LHCN-M2 (cell line): ENCODE measurements around the gene APOBEC4. TPM values are rescaled to one million over a fixed set of nuclear protein-coding genes. Genes with fewer than 3 reads are reported as not detected.

Experiments used
- DNase-seq: peaks from one replicate; pipeline ENCODE4 v3.0.0-alpha.2; 2012; ENCODE audit warnings: low read depth
- total RNA-seq: library from RNA; depleted of rRNA; stranded (reverse); fragments of >200 nt; gene quantifications from 2 replicates; pipeline ENCODE4 v1.2.3, GENCODE V29; 2014

Gene APOBEC4
- total RNA-seq, 1 experiment from 2014 or later, result not detected

DNA sequence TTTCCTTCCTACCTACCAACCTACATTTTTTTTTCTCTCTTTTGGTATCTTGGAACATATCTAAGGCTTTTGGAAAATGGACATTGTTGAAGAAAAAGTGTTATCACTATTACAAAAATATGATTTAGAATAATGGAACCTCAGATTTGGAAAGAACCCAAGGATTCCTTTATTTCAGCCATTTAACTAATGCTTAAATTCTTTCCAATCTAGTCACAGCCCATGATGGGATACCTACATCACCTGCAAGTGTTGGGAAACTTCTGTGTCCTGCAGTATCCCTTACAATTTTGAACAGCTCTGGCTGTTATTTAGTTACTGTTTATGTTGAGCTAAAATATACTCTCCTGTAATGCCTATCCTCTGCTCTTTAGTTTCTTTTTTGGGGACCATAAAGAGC is 22.3 kb upstream of the APOBEC4 start:
- DNase-seq, result no peak

DNA sequence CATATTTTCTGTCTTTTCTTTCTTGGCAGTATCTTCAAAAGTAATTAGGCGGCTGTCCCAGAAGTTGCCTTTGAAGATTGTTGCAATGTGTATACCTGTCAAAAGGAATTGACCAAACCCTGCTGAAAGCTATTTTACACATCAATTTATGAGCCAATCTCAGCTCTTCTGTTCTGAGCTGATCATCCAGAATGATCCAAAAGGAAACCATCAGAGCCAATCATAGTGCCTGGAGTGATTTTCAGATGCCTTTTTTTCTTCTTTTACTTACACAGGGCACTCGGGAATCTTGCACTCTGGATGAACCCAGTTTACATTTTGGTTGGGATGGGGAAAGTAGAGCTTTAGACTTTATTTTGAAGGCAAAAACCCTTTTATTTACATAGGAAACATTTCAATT is 21.8 kb upstream of the APOBEC4 start:
- no peak for DNase-seq

DNA sequence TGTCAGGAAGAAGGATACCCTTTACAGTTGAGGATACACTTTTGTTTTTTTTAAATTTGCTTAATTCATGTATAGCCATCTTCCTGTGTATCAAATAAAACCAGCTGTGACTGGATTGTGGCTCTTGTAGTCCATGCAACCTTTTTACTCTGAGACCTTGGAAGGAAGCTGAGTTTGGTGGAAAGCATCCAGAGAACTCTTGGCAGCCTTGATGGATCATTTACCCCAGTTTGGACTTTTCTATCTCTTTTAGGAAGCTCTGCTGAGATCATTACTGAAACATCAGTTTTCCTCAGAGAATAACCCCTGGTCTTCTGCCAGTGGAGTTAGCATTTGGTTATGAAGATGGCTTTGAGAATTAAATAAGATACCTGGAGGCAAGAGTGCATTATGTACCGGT is 21.2 kb upstream of the APOBEC4 start:
- no peak for DNase-seq

DNA sequence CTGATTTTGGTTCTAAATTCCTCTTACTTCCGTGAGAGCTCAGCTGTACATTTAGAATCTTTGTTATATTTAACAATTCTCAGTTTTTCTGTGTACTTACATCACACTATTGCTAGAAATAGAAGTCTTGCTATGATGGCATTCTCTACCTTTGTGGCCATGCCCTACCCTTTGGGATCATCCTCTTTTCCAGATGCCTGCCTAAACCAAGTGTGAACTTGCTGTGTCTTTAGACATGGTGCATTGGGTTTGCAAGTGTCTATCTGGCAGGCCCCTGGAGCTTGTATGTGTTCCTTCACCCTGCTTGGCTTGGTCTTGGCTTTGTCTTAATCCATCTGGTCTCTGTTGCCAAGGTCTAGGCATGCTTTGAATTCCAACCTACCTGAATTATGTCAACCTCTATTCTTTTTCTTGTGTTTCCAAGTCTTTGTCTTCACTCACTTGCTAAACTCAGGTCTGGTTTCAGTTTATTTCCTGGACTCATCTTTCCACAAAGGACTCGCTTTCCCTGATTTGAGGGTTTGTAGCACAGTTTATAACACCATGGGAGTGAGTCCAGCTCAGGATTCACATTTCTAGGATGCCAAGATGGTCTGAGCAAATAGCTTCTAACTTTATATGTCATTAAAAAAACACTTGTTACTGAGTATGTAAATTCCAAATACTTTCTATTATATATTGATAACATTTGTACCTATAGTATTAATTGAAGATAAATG is 20.6 kb upstream of the APOBEC4 start:
- DNase-seq, result no peak

DNA sequence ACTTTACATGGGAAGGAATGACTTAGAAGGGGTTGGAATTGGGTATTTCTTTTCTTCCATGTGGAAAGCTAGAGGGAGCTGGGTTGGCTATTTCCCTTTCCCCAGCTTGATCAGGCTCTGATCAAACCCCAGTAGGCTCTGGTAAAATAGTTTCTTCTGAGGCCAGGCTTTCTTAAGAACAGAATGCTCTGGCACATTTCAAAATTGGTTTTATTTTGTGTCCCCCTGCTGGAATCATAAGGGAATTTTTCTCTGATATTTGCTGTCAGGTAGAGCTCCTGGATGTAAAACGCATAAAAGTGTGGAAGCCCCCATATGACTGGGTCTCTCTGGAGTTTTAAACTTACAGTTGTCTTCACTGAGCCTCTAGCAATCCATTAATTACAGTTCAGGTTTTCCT is 17.1 kb upstream of the APOBEC4 start:
- DNase-seq, result no peak

DNA sequence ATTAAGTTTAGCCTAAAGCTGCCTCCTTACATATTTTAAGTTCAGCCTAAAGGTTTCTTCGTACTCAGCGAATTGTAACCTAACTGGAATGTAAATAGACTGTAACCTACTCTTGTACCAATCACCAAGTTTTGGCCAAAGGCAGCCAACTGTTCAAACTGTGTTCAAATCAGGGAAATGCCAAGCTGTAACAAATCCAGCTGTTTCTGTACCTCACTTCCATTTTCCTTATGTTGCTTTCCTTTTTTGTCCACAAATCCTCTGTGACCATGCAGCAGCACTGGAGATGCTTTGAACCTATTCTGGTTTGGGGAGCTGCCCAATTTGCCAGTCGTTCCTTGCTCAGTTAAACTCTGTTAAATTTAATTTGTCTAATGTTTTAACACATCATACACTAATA is 3.2 kb upstream of the APOBEC4 start:
- DNase-seq, result peak; percentile 49

DNA sequence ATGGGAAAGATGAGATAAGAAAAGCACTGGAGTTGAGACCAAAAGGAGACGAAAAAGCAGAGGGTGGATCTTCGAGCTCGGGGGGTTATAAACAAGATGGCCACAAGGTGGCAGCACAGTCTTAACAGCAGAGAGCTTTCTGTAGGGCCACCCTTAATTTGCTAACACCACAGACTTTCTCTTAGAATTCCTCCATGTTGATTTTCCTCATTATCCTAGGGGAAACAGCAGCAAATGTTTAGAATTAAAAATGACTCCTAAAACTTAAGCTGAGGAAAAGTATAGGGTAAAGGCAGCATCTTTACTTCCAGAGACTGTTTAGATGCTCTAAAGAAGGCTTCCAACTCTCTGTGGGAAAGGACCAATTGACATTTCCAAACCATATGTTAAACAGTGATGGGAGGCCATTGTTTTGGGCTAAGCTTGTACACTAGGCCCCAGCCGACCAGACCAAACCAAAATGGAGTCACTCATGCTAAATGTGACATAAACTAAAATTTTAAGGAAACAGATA is 2.5 kb upstream of the APOBEC4 start:
- peak; percentile 84 for DNase-seq

DNA sequence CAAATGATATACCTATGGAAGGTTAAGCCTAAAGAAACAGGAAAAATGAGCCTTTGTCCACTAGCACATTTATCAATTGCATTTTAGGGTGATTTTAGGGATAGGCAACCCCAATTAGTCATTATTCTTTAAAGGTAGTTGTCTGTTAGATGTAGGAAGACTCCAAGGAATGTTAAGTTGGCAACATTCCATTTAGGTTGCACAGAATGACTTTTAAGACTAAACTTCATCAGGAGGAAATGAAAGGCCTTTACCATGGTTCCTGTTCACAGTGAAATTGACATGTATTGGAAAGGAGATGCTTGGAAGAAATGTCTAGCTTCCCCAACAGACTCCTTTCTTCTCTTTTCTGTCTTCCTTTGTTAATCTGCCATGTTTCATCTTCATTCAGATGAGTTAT is 1.6 kb upstream of the APOBEC4 start:
- no peak for DNase-seq

DNA sequence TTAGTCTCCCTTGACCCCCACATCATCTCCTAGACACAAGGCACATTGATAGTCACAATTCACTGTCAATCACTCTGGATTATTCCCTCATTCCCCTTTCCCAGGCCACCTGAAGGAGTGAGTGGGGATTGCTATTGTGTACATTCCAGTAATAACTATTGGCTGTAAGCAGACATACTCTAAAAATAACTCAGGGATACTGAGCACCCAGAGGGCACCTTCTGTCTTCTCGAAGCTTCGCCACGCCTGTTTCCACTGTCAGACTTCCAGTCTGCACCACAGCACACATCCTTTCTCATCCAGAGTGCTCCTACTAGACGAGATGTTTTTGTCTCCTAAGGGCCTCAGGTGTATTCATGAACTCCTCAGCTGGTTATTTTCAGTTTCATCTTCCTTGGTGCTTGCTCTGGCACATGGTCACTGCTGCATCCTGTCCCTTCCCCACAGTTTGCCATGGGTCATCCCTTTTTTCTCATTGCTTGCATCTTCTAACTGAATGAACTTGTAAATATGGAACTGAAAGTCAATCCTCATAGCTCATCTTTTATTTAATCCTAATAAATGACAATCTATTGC is 848 bp upstream of the APOBEC4 start:
- no peak for DNase-seq

DNA sequence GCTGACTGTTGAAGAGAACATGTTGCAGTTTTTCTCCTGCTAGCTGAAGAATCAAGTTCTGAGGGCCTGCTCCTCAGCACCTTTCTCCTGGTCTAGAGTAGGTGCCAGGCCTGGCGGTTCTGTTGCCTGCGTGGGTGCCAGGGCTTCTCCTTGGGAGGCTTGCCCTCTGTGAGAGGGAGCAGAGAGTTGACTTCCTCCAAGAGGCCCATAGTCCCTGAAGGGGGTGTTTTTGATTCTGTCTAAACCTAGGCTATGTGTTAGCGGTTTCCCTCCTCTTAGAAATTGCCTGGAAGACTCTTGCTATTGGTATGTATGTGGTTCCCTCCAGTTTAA is 312 bp upstream of the APOBEC4 start:
- DNase-seq, result no peak

DNA sequence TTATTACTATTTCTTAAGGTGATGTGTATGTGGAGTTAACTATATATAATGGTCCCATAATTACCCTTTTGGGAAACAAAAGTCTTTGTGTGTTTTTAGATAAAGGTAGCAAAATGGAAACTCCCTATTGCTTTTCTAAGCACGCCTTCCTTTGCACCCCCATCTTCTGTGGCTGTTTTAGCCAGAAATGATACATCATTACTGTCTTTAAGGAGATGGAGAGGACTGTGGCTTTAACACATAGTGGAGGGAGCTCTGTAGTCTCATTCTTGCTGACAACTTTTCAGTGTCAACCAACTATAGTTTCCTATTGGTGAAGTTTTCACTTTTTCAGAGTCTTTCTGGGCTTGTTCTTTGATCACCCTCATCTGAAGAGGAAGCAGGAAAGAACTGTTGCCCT is 1.0 kb downstream of the APOBEC4 start:
- no peak for DNase-seq

DNA sequence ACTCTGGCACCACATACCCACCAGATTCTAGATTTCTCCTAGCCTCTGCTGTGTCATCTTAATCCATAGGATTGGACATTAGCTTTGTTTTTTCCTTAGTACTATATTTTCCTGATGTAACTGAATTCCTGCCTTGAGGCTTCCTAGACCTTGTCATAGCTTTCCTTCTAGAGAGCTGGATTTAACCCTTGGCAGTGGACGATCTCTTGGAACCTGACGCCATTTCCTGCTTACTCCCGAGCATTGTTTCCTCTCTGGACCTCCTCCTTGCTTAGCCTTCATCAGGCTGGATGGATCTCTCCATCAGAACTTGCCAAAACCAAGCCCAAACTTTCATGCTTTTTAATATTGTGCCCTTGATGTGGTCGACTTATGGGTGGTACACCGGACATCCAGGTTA is 1.5 kb downstream of the APOBEC4 start:
- no peak for DNase-seq

DNA sequence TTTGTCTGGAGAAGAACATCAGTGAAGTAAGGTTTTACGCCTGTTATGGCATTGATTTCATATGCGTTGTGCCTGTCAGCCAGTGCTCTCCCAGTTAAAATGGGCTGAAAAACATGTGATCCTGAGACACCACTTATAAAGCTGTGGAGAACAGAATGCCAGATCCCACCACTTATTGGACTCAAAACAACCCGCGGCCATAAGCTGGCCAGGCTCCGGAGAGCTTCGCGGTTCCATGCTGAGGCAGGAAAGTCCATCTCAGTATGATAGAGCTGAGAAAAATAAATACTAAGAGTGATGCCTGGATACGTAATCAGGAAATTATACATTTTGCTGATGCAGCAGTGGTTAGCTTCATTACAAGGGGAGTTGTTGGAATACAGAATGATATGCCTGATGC is 5.1 kb downstream of the APOBEC4 start:
- no peak for DNase-seq

DNA sequence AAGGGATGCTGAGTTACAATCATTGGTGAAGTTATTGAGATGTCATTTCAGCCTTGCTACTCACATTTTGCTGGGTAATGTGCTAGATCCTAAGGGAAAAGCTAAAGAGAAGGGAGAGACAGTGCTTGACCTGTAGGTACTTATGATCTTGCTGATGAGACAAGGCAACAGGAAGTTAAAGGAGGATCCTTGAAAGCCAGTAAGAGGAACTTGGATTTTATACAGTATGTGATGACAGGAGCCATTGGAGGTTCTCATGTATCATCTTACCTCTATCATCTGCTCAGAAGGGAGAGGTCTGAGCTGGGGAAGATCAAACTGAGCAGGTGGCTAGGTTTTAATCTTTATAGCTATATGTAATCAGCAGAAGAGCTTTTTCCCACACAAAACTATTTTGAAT is 6.3 kb downstream of the APOBEC4 start:
- no peak for DNase-seq

DNA sequence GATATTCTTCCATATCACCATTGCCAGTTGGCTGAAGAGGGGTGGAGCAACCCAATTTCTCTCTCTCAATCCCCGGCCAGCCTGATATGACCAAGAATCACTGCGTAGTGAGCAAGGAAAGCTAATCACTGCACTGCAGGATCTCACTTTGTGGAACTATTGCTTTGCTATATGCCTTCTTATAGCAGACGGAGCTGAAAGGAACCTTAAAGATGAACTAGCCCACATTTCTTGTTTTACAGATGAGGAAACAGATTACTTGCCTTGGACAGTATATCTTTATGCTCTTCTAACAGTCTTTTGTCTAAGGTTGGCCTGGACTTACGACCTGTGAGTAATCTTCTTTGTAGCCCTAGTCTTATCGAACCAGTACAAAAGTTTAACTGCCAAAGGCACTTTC is 7.6 kb downstream of the APOBEC4 start:
- no peak for DNase-seq

DNA sequence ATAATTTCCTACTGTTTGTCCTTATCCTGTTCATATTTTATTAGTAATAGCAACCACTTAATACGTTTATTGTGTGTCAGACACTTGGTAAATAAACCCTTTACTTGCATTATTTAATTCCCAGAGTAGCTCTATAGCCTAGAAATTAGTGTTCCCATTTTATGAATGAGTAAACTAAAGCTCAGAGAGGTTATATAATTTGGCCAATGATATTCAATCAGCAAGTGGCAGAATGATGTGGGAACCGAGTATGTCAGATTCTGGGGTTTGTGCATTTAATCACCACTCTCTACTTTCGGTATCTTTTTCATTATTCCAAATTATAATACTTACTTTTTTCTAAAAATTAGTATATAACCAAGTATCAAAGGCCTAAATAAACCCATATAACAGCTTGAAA is 10.9 kb downstream of the APOBEC4 start:
- DNase-seq, result no peak

DNA sequence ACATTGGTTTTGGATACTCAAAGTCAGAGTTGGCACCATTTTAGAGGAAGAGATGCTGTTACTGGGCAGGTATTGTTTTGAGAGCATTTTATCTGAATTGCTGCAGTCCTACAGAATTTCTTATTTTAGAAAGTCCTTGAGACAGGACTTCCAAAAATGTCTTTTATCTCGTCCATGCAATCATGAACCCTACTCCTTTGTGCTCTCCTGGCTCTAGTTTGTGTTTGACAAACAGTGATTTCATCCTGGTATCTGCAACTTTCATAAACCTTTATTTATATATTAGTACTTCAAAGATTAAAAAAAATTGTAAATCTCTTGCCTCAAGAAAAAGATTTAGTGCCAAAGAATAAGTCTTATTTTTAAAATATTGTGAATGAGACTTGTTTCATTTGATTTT is 12.9 kb downstream of the APOBEC4 start:
- no peak for DNase-seq

DNA sequence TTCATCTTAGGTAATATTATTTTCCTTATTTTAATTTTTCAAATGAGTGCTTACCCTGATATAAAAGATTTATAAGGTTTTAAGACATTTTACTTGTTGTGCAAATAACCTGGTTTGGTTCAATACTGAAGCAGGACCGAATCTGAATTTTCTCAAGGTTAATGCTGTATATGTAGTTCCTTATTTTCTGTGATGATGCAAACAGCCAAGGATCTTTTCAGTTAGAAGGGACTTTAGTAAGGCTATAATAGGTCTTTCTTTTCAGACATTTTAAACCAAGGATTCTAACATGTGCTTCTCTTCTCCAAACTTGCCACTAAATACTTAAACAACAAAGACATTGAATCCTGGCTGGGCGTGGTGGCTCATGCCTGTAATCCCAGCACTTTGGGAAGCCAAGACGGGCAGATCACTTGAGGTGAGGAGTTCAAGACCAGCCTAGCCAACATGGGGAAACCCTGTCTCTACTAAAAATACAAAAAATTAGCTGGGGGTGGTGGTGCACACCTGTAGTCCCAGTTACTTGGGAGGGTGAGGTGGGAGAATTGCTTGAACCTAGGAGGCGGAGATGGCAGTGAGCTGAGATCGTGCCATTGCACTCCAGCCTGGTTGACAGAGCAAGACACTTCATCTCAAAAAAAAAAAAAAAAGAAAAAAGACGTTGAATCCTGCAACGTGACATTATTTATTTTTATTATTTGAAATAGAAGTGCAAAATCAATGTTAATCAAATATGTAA is 14.3 kb downstream of the APOBEC4 start:
- DNase-seq, result no peak

DNA sequence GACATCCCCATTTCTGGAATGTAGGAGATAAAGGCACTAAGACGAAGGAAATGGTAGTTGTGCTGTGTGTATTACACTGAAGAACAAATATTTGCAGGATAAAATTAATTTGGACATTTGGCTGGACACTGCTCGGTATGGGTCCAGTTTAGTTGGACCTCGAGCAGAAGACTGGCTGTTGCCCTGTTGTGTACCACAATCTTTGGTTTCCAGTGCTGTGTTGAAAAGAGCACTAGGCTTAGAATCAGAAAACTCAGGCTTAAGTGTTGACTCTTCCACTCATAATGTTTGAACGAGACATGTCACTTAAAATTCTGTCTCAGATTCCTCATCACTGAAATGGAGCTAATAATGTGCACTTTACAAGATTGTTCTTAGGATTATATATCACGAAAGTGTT is 16.3 kb downstream of the APOBEC4 start:
- DNase-seq, result no peak

DNA sequence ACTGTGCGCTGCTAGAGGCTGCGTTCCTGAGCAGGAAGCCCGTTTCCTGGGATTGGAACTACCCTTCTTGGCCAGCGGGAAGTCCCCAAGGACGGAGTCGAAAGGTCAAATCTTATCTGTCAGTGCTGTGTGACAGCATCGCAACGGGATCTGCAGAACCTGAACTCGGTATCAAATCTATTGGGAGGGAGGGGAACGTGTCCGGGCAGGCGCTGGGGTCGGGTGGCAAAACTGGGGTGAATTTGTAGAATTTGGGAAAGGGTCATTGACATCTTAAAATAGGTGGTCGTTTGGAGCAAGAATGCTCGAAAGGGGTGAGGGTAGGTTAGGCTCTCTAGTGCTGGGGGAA is 16.8 kb downstream of the APOBEC4 start:
- no peak for DNase-seq

DNA sequence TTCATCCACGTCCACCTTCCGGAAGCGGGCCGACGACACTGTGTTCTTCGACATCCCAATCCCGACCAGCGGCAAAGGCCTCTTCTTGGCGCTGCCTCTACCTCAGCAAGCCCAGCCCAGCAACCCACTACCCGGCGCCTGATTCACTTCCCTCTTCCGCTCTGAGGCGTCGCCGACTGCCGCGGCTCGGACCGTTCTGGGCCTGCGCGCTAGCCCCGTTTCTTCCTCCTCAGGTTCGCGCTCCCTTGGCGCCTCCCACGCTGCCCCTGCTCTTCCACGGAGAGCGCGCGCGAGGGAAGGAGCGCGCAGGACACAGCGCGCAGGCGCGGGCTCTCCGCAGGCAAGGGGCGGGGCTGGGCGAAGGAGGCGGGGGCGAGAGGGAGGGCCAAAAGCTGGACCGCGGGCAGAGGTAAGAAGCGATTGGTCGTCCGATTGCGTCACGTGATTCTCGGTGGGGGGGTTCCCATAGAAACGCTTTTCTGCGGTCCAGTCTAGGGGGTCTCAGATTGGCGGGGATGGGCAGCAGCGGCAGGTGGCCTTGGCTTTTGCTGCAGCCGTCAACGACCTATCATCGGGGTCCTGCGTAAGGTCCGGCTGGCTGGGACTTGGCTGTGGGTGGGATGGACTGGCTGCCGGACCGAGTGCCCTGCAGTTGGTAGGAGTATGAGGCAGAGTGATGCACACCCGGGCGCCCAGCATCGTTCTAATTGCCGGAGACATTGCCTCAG is 17.3 kb downstream of the APOBEC4 start, which contains the start of gene ARPC5:
Gene ARPC5 (minus strand): TSS at position 178 of the 728 bp plus-strand sequence. CDS start 124 bp downstream, at position 54.
- peak; percentile 98 for DNase-seq

DNA sequence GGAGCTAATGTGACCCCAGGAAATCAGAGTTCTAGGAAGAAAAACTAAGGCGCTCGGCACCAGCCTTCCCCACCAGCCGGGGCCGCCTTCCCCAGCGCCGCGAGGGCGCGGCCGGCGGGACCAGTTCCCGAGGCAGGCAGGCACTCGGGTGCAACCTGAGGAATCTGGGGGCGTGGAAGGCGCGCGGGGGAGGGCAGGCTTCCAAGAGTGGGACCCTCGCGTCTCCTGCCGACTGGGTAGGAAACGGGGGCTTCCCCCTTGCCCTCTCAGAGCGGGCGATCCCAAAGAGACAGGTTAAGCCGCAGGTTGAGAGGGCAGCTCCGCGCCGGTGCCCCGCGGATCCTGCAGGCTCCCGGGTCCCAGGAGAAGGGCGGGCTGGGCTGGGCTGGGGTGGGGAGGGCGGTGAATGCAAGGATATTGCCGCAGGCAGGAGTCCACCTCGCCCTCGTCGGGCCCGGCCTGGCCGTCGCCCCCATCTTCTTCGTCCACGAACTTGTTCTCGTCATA is 18.0 kb downstream of the APOBEC4 start:
- DNase-seq, result no peak
